EL (cell line): Measurements from ENCODE around the gene PCNX3.
A peak's percentile ranks its signal among the peaks of the same experiment; 100 is the strongest.

ENCODE experiments used
- DNase-seq: peaks from one replicate; pipeline ENCODE4 v3.0.0-alpha.2; 2016

The PCNX3 gene

GRCh38 chr11:65599216-65599954, 16.2 kb upstream of the PCNX3 start:
- DNase-seq, result no peak

GRCh38 chr11:65599955-65600246, 15.7 kb upstream of the PCNX3 start:
- no peak for DNase-seq

- DNase-seq, result no peak
These were observed 11.3 kb upstream of the PCNX3 start for GRCh38 chr11:65604258-65604657.

GRCh38 chr11:65606876-65607613, 8.5 kb upstream of the PCNX3 start:
- DNase-seq, result peak; percentile 90

DNA sequence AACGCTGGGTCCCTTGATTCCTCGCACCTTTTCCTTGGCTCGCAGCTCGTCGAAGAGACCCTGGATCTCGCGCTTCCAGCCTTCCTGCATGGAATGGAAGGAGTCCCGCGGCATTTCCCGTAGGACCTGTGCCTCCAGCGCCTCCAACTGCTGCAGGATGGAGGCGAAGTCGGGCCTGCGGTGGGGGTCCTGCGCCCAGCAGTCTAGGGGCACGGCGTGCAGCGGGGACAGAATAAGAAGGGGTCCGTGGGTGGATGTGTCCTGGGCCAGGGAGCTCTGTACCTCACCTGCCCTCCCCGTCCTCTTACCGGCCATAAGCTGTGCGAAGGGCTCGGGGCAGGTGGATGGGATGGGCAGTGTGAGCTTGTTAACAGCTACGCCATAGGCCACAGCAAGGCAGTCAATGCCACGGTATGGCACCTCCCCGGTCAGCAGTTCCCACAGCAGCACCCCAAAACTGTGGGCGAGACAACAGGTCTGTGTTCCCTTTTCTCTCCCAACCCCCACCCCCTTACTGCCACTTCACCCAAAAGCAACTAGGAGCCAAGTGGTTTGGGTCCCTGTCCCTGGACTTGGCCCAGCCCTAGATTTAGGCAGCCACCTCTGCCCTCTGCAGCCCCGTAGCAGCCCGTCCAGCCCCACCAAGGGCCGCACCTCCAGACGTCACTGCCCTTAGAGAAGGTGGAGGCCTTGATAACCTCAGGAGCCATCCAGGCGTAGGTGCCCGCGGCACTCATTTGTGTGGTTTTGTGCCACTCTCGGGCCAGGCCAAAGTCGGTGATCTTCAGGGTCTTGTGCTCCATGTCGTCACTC, 7.8 kb upstream of the PCNX3 start:
- no peak for DNase-seq

GRCh38 chr11:65609229-65609628, 6.3 kb upstream of the PCNX3 start:
- DNase-seq, result no peak

DNA sequence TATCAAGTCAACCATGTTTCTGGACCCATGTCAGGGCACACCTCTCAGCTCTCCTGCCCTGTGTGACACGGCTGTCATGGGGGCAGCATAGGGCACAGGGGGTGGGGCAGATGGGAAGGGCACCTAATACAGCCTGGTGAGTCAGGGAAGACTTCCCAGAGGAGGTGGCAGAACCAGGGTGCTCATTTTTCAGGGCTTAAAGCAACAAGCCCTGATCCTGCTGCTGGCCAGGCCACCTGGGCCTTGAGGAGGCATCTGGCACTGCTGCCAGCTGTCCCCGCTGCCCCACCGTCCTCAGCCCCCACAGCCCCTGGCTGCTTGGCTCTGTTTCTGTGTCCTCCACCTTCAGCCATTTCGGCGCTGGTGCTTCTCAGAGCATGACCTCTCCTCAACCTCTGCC, 5.9 kb upstream of the PCNX3 start:
- no peak for DNase-seq

- DNase-seq, result no peak
These were observed 5.2 kb upstream of the PCNX3 start for GRCh38 chr11:65610404-65610803.

- DNase-seq, result peak; percentile 21
These were observed 4.4 kb upstream of the PCNX3 start for GRCh38 chr11:65611028-65611757.

DNA sequence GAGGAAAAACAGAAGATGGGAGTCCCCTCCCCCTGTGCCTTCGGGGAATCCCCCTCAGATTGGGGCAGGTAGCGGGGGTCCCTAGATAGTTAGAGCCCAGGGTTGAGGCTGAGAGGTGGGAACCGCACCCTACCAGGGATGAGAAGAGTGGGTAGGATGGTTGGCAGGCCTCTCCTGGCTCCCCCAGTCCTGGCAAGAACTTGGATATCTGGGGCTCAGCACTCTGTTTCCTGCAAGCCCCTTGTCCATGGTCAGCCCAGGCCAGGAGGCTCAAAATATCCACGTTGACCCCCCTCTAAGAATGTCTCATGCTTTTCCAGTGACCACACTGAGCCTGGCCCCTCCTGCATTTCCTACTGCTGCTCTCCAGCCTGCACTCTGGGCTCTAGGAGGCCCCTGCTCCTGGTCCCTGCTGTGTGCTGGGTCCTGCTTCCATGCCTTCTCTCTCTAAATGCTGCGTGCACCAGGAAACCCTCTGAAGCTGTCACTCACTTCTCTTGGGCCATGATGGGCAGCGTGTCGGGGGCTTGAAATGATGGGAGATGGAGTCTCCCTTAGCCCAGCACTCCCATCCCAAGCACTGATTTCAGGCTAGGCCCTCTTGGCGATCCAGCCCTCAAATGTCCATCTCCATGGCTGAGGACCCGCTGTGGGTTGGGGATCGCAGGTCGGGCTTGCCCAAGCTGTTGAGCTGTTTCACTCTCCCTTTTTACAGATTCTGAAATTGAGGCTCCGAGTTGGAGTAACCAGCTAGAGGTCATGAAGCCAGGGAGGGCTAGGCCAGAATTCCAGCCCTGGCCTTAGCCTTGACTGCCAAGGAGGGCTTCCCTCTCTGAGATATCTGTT, 3.6 kb upstream of the PCNX3 start:
- DNase-seq, result peak; percentile 47

DNA sequence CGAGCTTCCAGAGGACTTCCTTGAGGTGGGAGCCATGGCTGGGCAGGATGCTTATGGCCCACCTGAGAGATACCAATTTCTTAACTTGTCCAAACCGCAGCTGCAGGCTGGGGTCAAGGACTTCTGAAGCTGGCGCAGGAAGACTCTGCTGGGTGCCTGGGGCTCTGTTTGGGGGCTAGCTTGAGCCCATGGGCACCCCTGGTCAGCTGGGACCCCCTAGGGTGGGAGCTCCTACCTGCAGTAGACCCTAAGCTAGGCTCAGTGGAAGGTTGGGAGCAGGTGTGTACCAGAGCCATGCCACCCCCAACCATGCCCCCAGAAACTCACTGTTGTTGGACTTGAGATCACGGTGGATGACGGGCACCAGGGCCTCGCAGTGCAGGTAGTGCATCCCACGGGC, 2.9 kb upstream of the PCNX3 start:
- DNase-seq, result no peak

- no peak for DNase-seq
These were observed 2.3 kb upstream of the PCNX3 start for GRCh38 chr11:65613091-65613928.

GRCh38 chr11:65615950-65616574, 486 bp downstream of the PCNX3 start:
- DNase-seq, result peak; percentile 62

DNA sequence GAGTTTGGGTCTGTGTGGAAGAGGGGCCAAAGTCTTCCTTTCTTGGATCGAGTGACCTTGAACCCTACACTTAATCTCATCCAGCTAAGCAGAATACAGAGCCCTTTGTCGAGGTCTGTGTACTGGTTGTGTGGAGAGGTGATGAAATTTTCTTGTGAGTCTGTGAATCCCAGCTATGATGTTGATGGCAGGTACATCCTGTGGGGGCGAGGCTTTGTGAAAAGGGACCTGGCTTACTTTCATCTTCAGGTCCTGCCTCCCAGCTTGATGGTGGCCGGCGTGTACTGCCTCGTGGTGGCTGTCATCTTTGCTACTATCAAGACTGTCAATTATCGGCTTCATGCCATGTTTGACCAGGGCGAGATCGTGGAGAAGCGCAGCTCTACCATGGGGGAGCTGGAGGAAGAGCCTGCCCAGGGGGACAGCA, 1.0 kb downstream of the PCNX3 start:
- DNase-seq, result no peak

GRCh38 chr11:65617136-65617850, 1.7 kb downstream of the PCNX3 start:
- no peak for DNase-seq

GRCh38 chr11:65617990-65618751, 2.6 kb downstream of the PCNX3 start:
- no peak for DNase-seq

GRCh38 chr11:65618763-65619162, 3.2 kb downstream of the PCNX3 start:
- DNase-seq, result no peak

DNA sequence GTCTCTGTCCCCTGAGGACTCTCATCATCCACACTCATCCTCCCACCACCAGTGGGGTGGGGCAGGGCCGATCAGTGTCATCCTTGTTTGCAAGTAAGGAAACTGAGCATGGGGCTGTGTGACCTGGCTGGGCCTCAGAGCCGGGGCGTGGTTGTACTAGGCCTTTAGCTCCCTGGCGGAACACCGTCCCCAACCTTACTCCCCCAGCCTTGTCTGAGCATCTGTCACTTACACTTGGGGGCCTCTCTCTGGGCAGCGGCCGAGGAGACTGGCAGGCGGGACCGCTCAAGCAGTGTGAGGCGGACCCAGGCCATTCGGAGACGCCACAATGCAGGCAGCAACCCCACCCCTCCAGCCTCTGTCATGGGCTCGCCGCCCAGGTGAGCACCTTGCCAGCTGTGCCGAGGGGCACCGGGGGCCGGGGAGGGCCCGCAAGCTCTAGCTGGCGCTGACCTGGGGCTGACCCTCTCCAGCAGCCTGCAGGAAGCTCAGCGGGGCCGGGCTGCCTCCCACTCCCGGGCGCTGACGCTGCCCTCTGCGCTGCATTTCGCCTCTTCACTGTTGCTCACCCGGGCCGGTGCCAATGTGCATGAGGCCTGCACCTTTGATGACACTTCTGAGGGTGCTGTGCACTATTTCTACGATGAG, 3.8 kb downstream of the PCNX3 start:
- no peak for DNase-seq

DNA sequence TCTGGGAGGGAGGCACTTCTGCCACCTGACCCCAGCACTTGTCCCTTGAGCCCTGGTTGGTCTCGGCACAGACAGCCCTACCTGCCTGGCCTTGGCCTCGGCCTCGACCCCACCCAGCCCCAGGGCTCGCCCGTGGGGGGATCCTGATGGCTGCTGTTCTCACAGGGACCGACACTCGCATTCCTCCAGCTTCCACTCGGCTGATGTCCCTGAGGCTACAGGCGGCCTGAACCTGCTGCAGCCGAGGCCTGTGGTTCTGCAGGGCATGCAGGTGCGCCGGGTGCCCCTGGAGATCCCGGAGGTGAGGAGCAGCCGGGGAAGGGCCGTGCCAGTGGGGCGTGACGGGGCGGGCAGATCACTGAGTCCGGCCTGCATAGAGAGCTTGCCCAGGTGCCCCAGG, 5.1 kb downstream of the PCNX3 start:
- DNase-seq, result no peak
